Gastrocnemius medialis (tissue), 4 donors: Measurements from ENCODE around the gene ZDHHC6. TPM values are rescaled to one million over a fixed set of nuclear protein-coding genes. Genes with fewer than 3 reads are reported as not detected.

Source experiments
- ATAC-seq, 2 donors: fragments of 150-250 bp; one replicate each; pipeline ENCODE4 v1.9.1; 2016
- DNase-seq, 2 donors: peaks; one replicate each; pipeline ENCODE4 v3.0.0-alpha.2; 2019
- H3K27ac ChIP-seq, 4 donors: fragments of 200-600 bp; sonication (generic); 1 replicate in 1 of 4; 2 replicates in 3 of 4; pipeline ENCODE4 v1.5.1; 2016 to 2018; ENCODE audit warnings: mild to moderate bottlenecking in 2 of 4, moderate library complexity in 1 of 4
- H3K27me3 ChIP-seq, 3 donors: fragments of 200-600 bp; sonication (generic) in 2 of 3; 1 replicate in 1 of 3; 2 replicates in 2 of 3; pipeline versions ENCODE4 v1.5.1 to v1.6.0; 2016 to 2019; ENCODE audit warnings: mild to moderate bottlenecking in 1 of 3, moderate library complexity in 1 of 3
- H3K36me3 ChIP-seq, 2 donors: fragments of 200-600 bp; sonication (generic) in 1 of 2; one replicate each; pipeline ENCODE4 v1.5.1; 2017 to 2018
- H3K4me1 ChIP-seq, 2 donors: fragments of 200-600 bp; sonication (generic) in 1 of 2; one replicate each; pipeline ENCODE4 v1.5.1; 2016 to 2017; ENCODE audit warnings: mild to moderate bottlenecking in 2 of 2
- H3K4me3 ChIP-seq, 4 donors: fragments of 200-600 bp; sonication (generic) in 3 of 4; 1 replicate in 1 of 4; 2 replicates in 3 of 4; pipeline ENCODE4 v1.5.1; 2016 to 2019; ENCODE audit warnings: mild to moderate bottlenecking in 2 of 4
- H3K9me3 ChIP-seq, 3 donors: fragments of 200-600 bp; sonication (generic) in 2 of 3; 1 replicate in 1 of 3; 2 replicates in 2 of 3; pipeline ENCODE4 v1.5.1; 2016 to 2019
- CTCF ChIP-seq, 5 experiments: fragments of 450-650 bp in 3 of 5; fragments of 200-600 bp in 2 of 5; sonication (generic) in 2 of 5; IDR thresholded peaks in 4 of 5; conservative IDR thresholded peaks in 1 of 5; 1 replicate in 4 of 5; 2 replicates in 1 of 5; pipeline ENCODE4 v1.5.1; 2016 to 2019; ENCODE audit warnings: antibody characterized with exemption in 5 of 5, mild to moderate bottlenecking in 3 of 5, moderate library complexity in 3 of 5
- POLR2A ChIP-seq, 2 donors: fragments of 450-650 bp; IDR thresholded peaks; one replicate each; pipeline ENCODE4 v1.6.1; 2017; ENCODE audit warnings: antibody characterized with exemption in 2 of 2, mild to moderate bottlenecking in 2 of 2, moderate library complexity in 2 of 2
- in situ Hi-C, 4 donors: fragments of 200-750 bp; cut with MboI; loops; one replicate each; pipeline versions ENCODE4 v1.15.0 to v1.8.0; 2017; ENCODE audit warnings: low sequenced_read_pairs in 4 of 4
- intact Hi-C: fragments of 100-400 bp; cut with DNase I; formaldehyde crosslinking; loops from one replicate; pipeline ENCODE4 v1.15.1; 2023; ENCODE audit warnings: low total_unique reads
- total RNA-seq, 4 donors: library from RNA; depleted of rRNA; stranded (reverse); fragments of >200 nt; gene quantifications; one replicate each; pipeline versions ENCODE4 v1.1.0 to v1.2.3, GENCODE V29; 2016

Gene ZDHHC6
- total RNA-seq, 4 donors from 2014 or later = 7.4 to 11.7 (median 9.7) TPM

GRCh38 chr10:112382515-112383235 is 64.0 kb downstream of the ZDHHC6 start:
- no peak overlapping the region for H3K27ac ChIP-seq
- no peaks in the 10 kb centered on the region for H3K36me3 ChIP-seq
- H3K27me3 ChIP-seq = no peaks in the 10 kb centered on the region
- no peaks in the 10 kb centered on the region for H3K9me3 ChIP-seq
- no peak for DNase-seq
- in situ Hi-C loops = no loop called here
- no peaks in the 10 kb centered on the region for H3K4me1 ChIP-seq
- no peak for ATAC-seq
- intact Hi-C loops = no loop called here
- TF ChIP-seq CTCF (IDR thresholded peaks at IDR 0.05 in 4 of 5, conservative IDR thresholded peaks at IDR 0.05 in 1 of 5) = no peak
- no peak for TF ChIP-seq POLR2A (IDR thresholded peaks at IDR 0.05)
- no peak overlapping the region for H3K4me3 ChIP-seq

Other genes starting within 250 kb of the ZDHHC6 start
- not detected for gene TECTB, start 163.5 kb downstream of the ZDHHC6 start, total RNA-seq
- gene ACSL5, start 72.8 kb downstream of the ZDHHC6 start, total RNA-seq = 1 to 10 TPM; 2.2 to 4.1 (median 3.1) TPM
- gene VTI1A, start 301 bp upstream of the ZDHHC6 start, total RNA-seq = 10 to 100 TPM; 26.5 to 51.2 (median 30.6) TPM